ENCODE results near the gene KIAA0825. TPM values are rescaled to one million over a fixed set of nuclear protein-coding genes. Genes with fewer than 3 reads are reported as not detected.

KIAA0825 gene
- total and polyA plus RNA-seq, 2 of the 8 experiments (the other 6 are each of a cell fraction or from before 2014, with no cell fraction given) = 0.60 to 1.0 TPM

GRCh38 chr5:94523018-94523417, 95.4 kb downstream of the KIAA0825 start:
- Histone ChIP-seq H3K27ac (ENCODE audit: low read depth, low read length) (no peak overlapping the region), H2BK5ac (ENCODE audit: low read depth, low read length) (no peak overlapping the region), H3K4me3 (ENCODE audit: extremely low read depth in 1 of 4, insufficient read depth in 2 of 4, low read depth in 3 of 4, low read length in 4 of 4) (no peak overlapping the region), H4K5ac (ENCODE audit: insufficient read length, low read depth, low read length) (no peak overlapping the region), H3K79me1 (ENCODE audit: low read depth, low read length) (no peaks in the 10 kb centered on the region), H3K23me2 (ENCODE audit: low read depth, low read length) (no peaks in the 10 kb centered on the region), H2AFZ (ENCODE audit: low read length) (no peak overlapping the region), H2BK20ac (ENCODE audit: low read length) (no peak overlapping the region), H2AK5ac (ENCODE audit: low read depth, low read length) (no peak overlapping the region), H3K27me3 (replicated peaks in 1 of 4; ENCODE audit: control insufficient read depth in 3 of 4, extremely low read depth in 1 of 4, insufficient read depth in 3 of 4, low read length in 3 of 4) (no peaks in the 10 kb centered on the region), H3K36me3 (ENCODE audit: control insufficient read depth in 2 of 4, insufficient read depth in 4 of 4, low read length in 3 of 4) (no peaks in the 10 kb centered on the region), H2BK15ac (ENCODE audit: low read length) (no peak overlapping the region), H3K23ac (ENCODE audit: insufficient read length) (no peak overlapping the region), H3K14ac (ENCODE audit: insufficient read length) (no peak overlapping the region), H4K91ac (replicated peaks; ENCODE audit: insufficient read length, low read length) (no peak overlapping the region), H3K4ac (replicated peaks; ENCODE audit: insufficient read length, low read depth, low read length) (no peak overlapping the region), H3K56ac (replicated peaks; ENCODE audit: insufficient read length, low read depth, low read length) (no peak overlapping the region), H3K9me3 (ENCODE audit: insufficient read depth in 2 of 2, low read depth in 1 of 2, low read length in 1 of 2) (no peaks in the 10 kb centered on the region), H3K4me1 (replicated peaks in 1 of 4; ENCODE audit: control insufficient read depth in 3 of 4, insufficient read depth in 4 of 4, low read length in 3 of 4) (no peaks in the 10 kb centered on the region), H4K20me1 (replicated peaks in 1 of 2; ENCODE audit: control insufficient read depth in 1 of 2, insufficient read depth in 2 of 2, low read length in 2 of 2) (no peaks in the 10 kb centered on the region), H4K8ac (ENCODE audit: extremely low read depth, insufficient read depth, low read length) (no peak overlapping the region), H2BK12ac (ENCODE audit: low read depth, low read length) (no peak overlapping the region), H3K9ac (replicated peaks in 1 of 4; ENCODE audit: extremely low read depth in 1 of 4, low read depth in 3 of 4, low read length in 3 of 4) (no peak overlapping the region), H3K4me2 (ENCODE audit: insufficient read depth in 1 of 2, low read depth in 2 of 2, low read length in 2 of 2) (no peak overlapping the region), H3K79me2 (ENCODE audit: control insufficient read depth in 1 of 2, insufficient read depth in 2 of 2, low read length in 2 of 2) (no peaks in the 10 kb centered on the region), H3K18ac (ENCODE audit: extremely low read depth, low read length) (no peak overlapping the region), H2BK120ac (replicated peaks; ENCODE audit: low read depth, low read length) (no peak overlapping the region)
- POLR2A ChIA-PET (ENCODE audit: partially characterized antibody) = no interaction called here
- DNase-seq (ENCODE audit: low read depth in 1 of 2, low spot score in 2 of 2) (no peak), FAIRE-seq (no peak)
- CTCF ChIA-PET (ENCODE audit: partially characterized antibody) = interaction anchor here (1.6 to 2.9 kb wide), 2 partner anchors 14 to 215 kb away, joined by 11 to 13 read pairs; no protein-coding TSS in a partner anchor
- TF ChIP-seq POU5F1 (IDR thresholded peaks at IDR 0.05; ENCODE audit: low read depth, low read length) = no peak
- TF ChIP-seq BACH1 (IDR thresholded peaks at IDR 0.05; ENCODE audit: low read length) = no peak
- TF ChIP-seq TBP (IDR thresholded peaks at IDR 0.05; ENCODE audit: low read depth, low read length) = no peak
- no peak for TF ChIP-seq CHD1 (IDR thresholded peaks at IDR 0.05; ENCODE audit: low read depth, low read length)
- TF ChIP-seq SUZ12 (IDR thresholded peaks at IDR 0.05; ENCODE audit: low read length) = no peak
- TF ChIP-seq TAF7 (optimal IDR thresholded peaks at IDR 0.05; ENCODE audit: borderline replicate concordance, low read depth, low read length) = no peak
- no peak for TF ChIP-seq E2F6 (IDR thresholded peaks at IDR 0.05)
- no peak for TF ChIP-seq SIRT6 (IDR thresholded peaks at IDR 0.05; ENCODE audit: low read length)
- TF ChIP-seq TEAD4 (IDR thresholded peaks at IDR 0.05; ENCODE audit: low read depth, low read length) = no peak
- TF ChIP-seq JUND (IDR thresholded peaks at IDR 0.05; ENCODE audit: low read length) = no peak
- TF ChIP-seq TCF12 (IDR thresholded peaks at IDR 0.05; ENCODE audit: low read depth, low read length) = no peak
